ENCODE data around the gene TMEM89.

Gene TMEM89

GRCh38 chr3:48587686-48588085 lies 33.9 kb downstream of the TMEM89 start:
- no peak for DNase-seq (ENCODE audit: low read depth)

- no peak for DNase-seq (ENCODE audit: low read depth)
Observed at GRCh38 chr3:48585411-48585810, 36.2 kb downstream of the TMEM89 start.

- DNase-seq (ENCODE audit: low read depth), result no peak
Observed at GRCh38 chr3:48584836-48585235, 36.7 kb downstream of the TMEM89 start.

- no peak for DNase-seq (ENCODE audit: low read depth)
Observed at GRCh38 chr3:48581621-48582481, 39.7 kb downstream of the TMEM89 start.

GRCh38 chr3:48576647-48577046 lies 44.9 kb downstream of the TMEM89 start:
- no peak for DNase-seq (ENCODE audit: low read depth)

- no peak for DNase-seq (ENCODE audit: low read depth)
Observed at GRCh38 chr3:48575366-48575765, 46.2 kb downstream of the TMEM89 start.

- no peak for DNase-seq (ENCODE audit: low read depth)
Observed at GRCh38 chr3:48573973-48574585, 47.5 kb downstream of the TMEM89 start.

- DNase-seq (ENCODE audit: low read depth), result no peak
Observed at GRCh38 chr3:48572517-48572916, 49.1 kb downstream of the TMEM89 start.

GRCh38 chr3:48571938-48572337 lies 49.6 kb downstream of the TMEM89 start:
- DNase-seq (ENCODE audit: low read depth), result no peak
